GM12878 (cell line): ENCODE results near the gene MYOM3. TPM values are rescaled to one million over a fixed set of nuclear protein-coding genes. Genes with fewer than 3 reads are reported as not detected.

Experiments
- ATAC-seq: fragments of 200-7000 bp; cut with Tn5 transposase; 3 replicates; pipeline ENCODE4 v1.9.1; 2020; ENCODE audit warnings: mild to moderate bottlenecking, moderate library complexity
- BruUV-seq: library from RNA; stranded (reverse); fragments of 400-500 nt; replicated peaks from 2 replicates; lab custom pipeline; 2021; lab: Mats Ljungman, UMichigan
- CTCF ChIA-PET: fragments of 300-600 bp; sonication (Branson Sonifier 250); formaldehyde crosslinking; extraction: SDS; loops from one replicate; lab custom pipeline; 2021; ENCODE audit warnings: inconsistent platforms; lab: Yijun Ruan, JAX
- POLR2A ChIA-PET: fragments of 350-600 bp; formaldehyde crosslinking; extraction: SDS; loops from one replicate; lab custom pipeline; 2021; ENCODE audit warnings: inconsistent platforms; lab: Charles Lee
- RAD21 ChIA-PET: fragments of 300-600 bp; sonication (Branson Sonifier 250); formaldehyde crosslinking; loops from one replicate; lab custom pipeline; 2023; ENCODE audit warnings: antibody characterized with exemption; ENCODE audit not compliant: unreplicated experiment; lab: Charles Lee
- SMC1A ChIA-PET: fragments of 300-600 bp; sonication (Branson Sonifier 250); formaldehyde crosslinking; loops from one replicate; lab custom pipeline; 2023; ENCODE audit not compliant: unreplicated experiment, uncharacterized antibody; lab: Charles Lee
- DNase-seq: peaks from one replicate; pipeline ENCODE4 v3.0.0-alpha.2; 2011; ENCODE audit warnings: low read depth, low spot score
- FAIRE-seq: peaks from 3 replicates; lab custom pipeline; 2011; peaks lifted over from hg19 to GRCh38; lab: Jason Lieb, UNC
- H2AFZ ChIP-seq: 2 replicates; pipeline ENCODE4 v1.6.0; 2011; ENCODE audit warnings: low read depth, low read length, control low read depth; ENCODE audit not compliant: control insufficient read depth
- H3K27ac ChIP-seq: 2 replicates; pipeline ENCODE4 v1.5.1; 2011; ENCODE audit warnings: control low read depth; ENCODE audit not compliant: control insufficient read depth, insufficient read depth
- H3K27me3 ChIP-seq, 2 experiments: replicated peaks in 1 of 2; 2 replicates each; pipeline versions ENCODE4 v1.6.0 to v1.6.1; 2011; ENCODE audit warnings: low read length in 1 of 2; ENCODE audit not compliant: control insufficient read depth in 2 of 2, insufficient read depth in 2 of 2
- H3K36me3 ChIP-seq, 2 experiments: 2 replicates each; pipeline ENCODE4 v1.5.1; 2011; ENCODE audit warnings: low read length in 1 of 2; ENCODE audit not compliant: control insufficient read depth in 2 of 2, insufficient read depth in 2 of 2
- H3K4me1 ChIP-seq: 2 replicates; pipeline ENCODE4 v1.6.1; 2011; ENCODE audit warnings: mild to moderate bottlenecking, low read length, moderate library complexity, mixed read lengths; ENCODE audit not compliant: control insufficient read depth, insufficient read depth
- H3K4me2 ChIP-seq: 2 replicates; pipeline ENCODE4 v1.6.0; 2011; ENCODE audit warnings: control low read depth; ENCODE audit not compliant: control insufficient read depth, insufficient read depth
- H3K4me3 ChIP-seq: fragments of 200-600 bp; sonication (generic); 2 replicates; pipeline ENCODE4 v1.5.1; 2016
- H3K79me2 ChIP-seq: 2 replicates; pipeline ENCODE4 v1.6.0; 2011; ENCODE audit warnings: low read length; ENCODE audit not compliant: control insufficient read depth, insufficient read depth
- H3K9ac ChIP-seq: 2 replicates; pipeline ENCODE4 v1.8.0; 2011; ENCODE audit warnings: low read length, control low read depth, mixed read lengths; ENCODE audit not compliant: control insufficient read depth, insufficient read depth
- H3K9me3 ChIP-seq: replicated peaks from 3 replicates; pipeline ENCODE4 v1.5.1; 2011; ENCODE audit warnings: mild to moderate bottlenecking, low read length; ENCODE audit not compliant: control insufficient read depth, insufficient read depth
- H4K20me1 ChIP-seq: 2 replicates; pipeline ENCODE4 v1.6.0; 2011; ENCODE audit not compliant: control insufficient read depth, insufficient read depth
- CBX3 ChIP-seq: fragments of 200-600 bp; sonication (generic); IDR thresholded peaks from 2 replicates; pipeline ENCODE4 v1.6.1; 2016; ENCODE audit warnings: low read depth, borderline replicate concordance
- CBX5 ChIP-seq: sonication (generic); IDR thresholded peaks from 2 replicates; pipeline ENCODE4 v1.6.1; 2016; ENCODE audit warnings: low read depth, moderate library complexity, mild to moderate bottlenecking, inconsistent platforms
- EGR1 ChIP-seq, 2 experiments: IDR thresholded peaks; 1 replicate in 1 of 2; 2 replicates in 1 of 2; pipeline ENCODE4 v1.6.1; 2011 to 2012; ENCODE audit warnings: low read depth in 2 of 2, low read length in 2 of 2, borderline replicate concordance in 1 of 2, mild to moderate bottlenecking in 1 of 2, moderate library complexity in 1 of 2
- ELK1 ChIP-seq: IDR thresholded peaks from 2 replicates; pipeline ENCODE4 v1.6.1; 2012; ENCODE audit warnings: low read depth, low read length, improper control_type of control experiment
- ESRRA ChIP-seq: IDR thresholded peaks from 2 replicates; pipeline ENCODE4 v1.6.1; 2012; ENCODE audit warnings: mild to moderate bottlenecking, low read length, improper control_type of control experiment
- GATAD2B ChIP-seq: fragments of 450-650 bp; conservative IDR thresholded peaks from 2 replicates; pipeline ENCODE4 v1.6.1; 2017; ENCODE audit warnings: low read depth, mild to moderate bottlenecking, moderate library complexity
- IKZF1 ChIP-seq: fragments of 450-650 bp; conservative IDR thresholded peaks from 2 replicates; pipeline ENCODE4 v1.6.1; 2017; ENCODE audit warnings: antibody characterized with exemption, mild to moderate bottlenecking
- KDM1A ChIP-seq: fragments of 200-600 bp; sonication (generic); IDR thresholded peaks from 2 replicates; pipeline ENCODE4 v1.6.1; 2016; ENCODE audit warnings: borderline replicate concordance
- RAD51 ChIP-seq: fragments of 450-650 bp; IDR thresholded peaks from 2 replicates; pipeline ENCODE4 v1.6.1; 2016; ENCODE audit warnings: moderate library complexity, mild to moderate bottlenecking, inconsistent platforms
- RFX5 ChIP-seq: IDR thresholded peaks from 2 replicates; pipeline ENCODE4 v1.6.1; 2011; ENCODE audit warnings: low read depth, low read length, improper control_type of control experiment
- SMAD5 ChIP-seq: IDR thresholded peaks from 2 replicates; pipeline ENCODE4 v1.6.1; 2016; ENCODE audit warnings: antibody characterized with exemption, low read depth
- SP1 ChIP-seq: IDR thresholded peaks from one replicate; pipeline ENCODE4 v1.6.1; 2011; ENCODE audit warnings: low read depth, low read length
- SRF ChIP-seq, 2 experiments: IDR thresholded peaks; 2 replicates each; pipeline ENCODE4 v1.6.1; 2011; ENCODE audit warnings: low read depth in 2 of 2, low read length in 2 of 2, mild to moderate bottlenecking in 1 of 2, moderate library complexity in 1 of 2
- SUPT20H ChIP-seq: IDR thresholded peaks from 2 replicates; pipeline ENCODE4 v1.6.1; 2011; ENCODE audit warnings: low read depth, mild to moderate bottlenecking, low read length, moderate library complexity, borderline replicate concordance; ENCODE audit not compliant: control insufficient read depth
- TCF7 ChIP-seq: IDR thresholded peaks from 2 replicates; pipeline ENCODE4 v1.6.1; 2014; ENCODE audit warnings: antibody characterized with exemption, borderline replicate concordance
- USF2 ChIP-seq: IDR thresholded peaks from 2 replicates; pipeline ENCODE4 v1.6.1; 2011; ENCODE audit warnings: low read depth, low read length, improper control_type of control experiment, borderline replicate concordance
- WRNIP1 ChIP-seq: IDR thresholded peaks from 2 replicates; pipeline ENCODE4 v1.6.1; 2011; ENCODE audit warnings: low read depth, low read length, improper control_type of control experiment, borderline replicate concordance
- WGBS: methylation state at CpG from one replicate; pipeline ENCODE4 v1.1.6; 2016; ENCODE audit warnings: low lambda C conversion rate; ENCODE audit not compliant: insufficient replicate concordance, insufficient coverage; ENCODE audit errors: missing lambda C conversion rate; 5-methylcytosine and 5-hydroxymethylcytosine counted together
- in situ Hi-C: fragments of 300-500 bp; cut with MboI; formaldehyde crosslinking; loops from 9 replicates; pipeline ENCODE4 v1.14.3; 2018; ENCODE audit warnings: mixed read lengths
- intact Hi-C: fragments of 100-400 bp; cut with micrococcal nuclease; formaldehyde crosslinking; loops from one replicate; pipeline ENCODE4 v1.14.2; 2022; ENCODE audit not compliant: unreplicated experiment
- polyA plus RNA-seq, 11 experiments: library from polyadenylated mRNA; depleted of rRNA in 4 of 11; unstranded in 6 of 11; stranded (reverse) in 5 of 11; fragments of >200 nt; fragmentation: Nextera tagmentation in 4 of 11; fragmentation: Illumina TruSeq in 1 of 11; extraction: Ambion mirVana in 4 of 11; extraction: Trizol in 1 of 11; gene quantifications; 1 replicate in 1 of 11; 2 replicates in 10 of 11; pipeline versions ENCODE4 v1.2.1 to v1.2.3, GENCODE V29; 2011 to 2016; ENCODE audit warnings: inconsistent platforms in 2 of 11, missing spikeins in 2 of 11, low read depth in 1 of 11
- total RNA-seq, 4 experiments: library from RNA; depleted of rRNA in 3 of 4; stranded (reverse); fragments of >200 nt in 3 of 4; fragmentation: Illumina TruSeq in 1 of 4; extraction: Trizol in 1 of 4; gene quantifications; 2 replicates each; pipeline versions ENCODE4 v1.2.1 to v1.2.3, GENCODE V29; 2013 to 2021

Gene MYOM3
- total and polyA plus RNA-seq, 10 of the 15 experiments (the other 5 are each of a cell fraction or from before 2014, with no cell fraction given) = 0.06 TPM; not detected in 9

GRCh38 chr1:24091971-24092482 lies 19.9 kb downstream of the MYOM3 start:
- Histone ChIP-seq H3K9me3 (no peaks in the 10 kb centered on the region), H3K4me2 (no peak overlapping the region), H4K20me1 (no peaks in the 10 kb centered on the region), H3K36me3 (no peaks in the 10 kb centered on the region), H3K27me3 (peaks cover 0 to 2% of the 10 kb centered on the region in 2 experiments; a peak in 1 of 4 replicates), H3K4me3 (no peak overlapping the region), H3K79me2 (no peaks in the 10 kb centered on the region), H3K4me1 (no peaks in the 10 kb centered on the region), H3K27ac (no peak overlapping the region), H2AFZ (no peak overlapping the region), H3K9ac (no peak overlapping the region)
- in situ Hi-C loops = no loop called here
- DNase-seq = no peak
- no TSS peak for BruUV-seq
- ChIA-PET CTCF (no interaction called here), POLR2A (no interaction called here), RAD21 (no interaction called here), SMC1A (interaction anchor here (0.6 kb wide), 1 partner anchor 64 kb away, joined by 3 read pairs; no protein-coding TSS in a partner anchor)
- no peak for FAIRE-seq
- WGBS = 14% methylated on average over 13 of the region's 13 CpGs
- no peak for TF ChIP-seq SMAD5
- no peak for TF ChIP-seq EGR1 (IDR thresholded peaks at IDR 0.05; ENCODE audit: borderline replicate concordance in 1 of 2, low read depth in 2 of 2, low read length in 2 of 2)
- TF ChIP-seq SUPT20H = no peak
- no peak for TF ChIP-seq WRNIP1
- TF ChIP-seq IKZF1 = no peak
- no peak for TF ChIP-seq KDM1A
- intact Hi-C loops = no loop called here
- no peak for ATAC-seq

GRCh38 chr1:24090736-24091135 lies 21.2 kb downstream of the MYOM3 start:
- 66% methylated on average over 11 of the region's 11 CpGs for WGBS
- no peaks in the 10 kb centered on the region for H3K9me3 ChIP-seq
- no peak for ATAC-seq
- H3K4me2 ChIP-seq = no peak overlapping the region
- H3K9ac ChIP-seq = no peak overlapping the region
- intact Hi-C loops (no loop called here), in situ Hi-C loops (no loop called here)
- ChIA-PET RAD21 (interaction anchor here (0.6 kb wide), 1 partner anchor 60 kb away, joined by 3 read pairs; no protein-coding TSS in a partner anchor), POLR2A (no interaction called here), SMC1A (interaction anchor here (0.6 kb wide), 1 partner anchor 10 kb away, joined by 3 read pairs; no protein-coding TSS in a partner anchor), CTCF (no interaction called here)
- H3K36me3 ChIP-seq = no peaks in the 10 kb centered on the region
- no peaks in the 10 kb centered on the region for H4K20me1 ChIP-seq
- H3K27ac ChIP-seq = no peak overlapping the region
- no peak overlapping the region for H2AFZ ChIP-seq
- no peak for FAIRE-seq
- peaks cover 0 to 6% of the 10 kb centered on the region in 2 experiments; a peak in 2 of 4 replicates for H3K27me3 ChIP-seq
- H3K79me2 ChIP-seq = no peaks in the 10 kb centered on the region
- no TSS peak for BruUV-seq
- no peaks in the 10 kb centered on the region for H3K4me1 ChIP-seq
- no peak for DNase-seq
- no peak overlapping the region for H3K4me3 ChIP-seq
- no peak for TF ChIP-seq ESRRA
- no peak for TF ChIP-seq RAD51
- TF ChIP-seq TCF7 = no peak
- TF ChIP-seq CBX5 = no peak
- TF ChIP-seq CBX3 = no peak
- TF ChIP-seq SUPT20H = no peak
- TF ChIP-seq SRF (IDR thresholded peaks at IDR 0.05; ENCODE audit: low read depth in 2 of 2, low read length in 2 of 2) = no peak
- TF ChIP-seq GATAD2B = no peak
- no peak for TF ChIP-seq USF2
- no peak for TF ChIP-seq SP1
- no peak for TF ChIP-seq RFX5
- TF ChIP-seq ELK1 = no peak
